Measurements from ENCODE around the gene FRY.

GRCh38 chr13:32277839-32278238, 246.3 kb downstream of the FRY start:
- no peak for TF ChIP-seq POLR2A (IDR thresholded peaks at IDR 0.05)
- TF ChIP-seq CTCF (IDR thresholded peaks at IDR 0.05) = no peak
